ENCODE data around the gene ITGB6.

DNA sequence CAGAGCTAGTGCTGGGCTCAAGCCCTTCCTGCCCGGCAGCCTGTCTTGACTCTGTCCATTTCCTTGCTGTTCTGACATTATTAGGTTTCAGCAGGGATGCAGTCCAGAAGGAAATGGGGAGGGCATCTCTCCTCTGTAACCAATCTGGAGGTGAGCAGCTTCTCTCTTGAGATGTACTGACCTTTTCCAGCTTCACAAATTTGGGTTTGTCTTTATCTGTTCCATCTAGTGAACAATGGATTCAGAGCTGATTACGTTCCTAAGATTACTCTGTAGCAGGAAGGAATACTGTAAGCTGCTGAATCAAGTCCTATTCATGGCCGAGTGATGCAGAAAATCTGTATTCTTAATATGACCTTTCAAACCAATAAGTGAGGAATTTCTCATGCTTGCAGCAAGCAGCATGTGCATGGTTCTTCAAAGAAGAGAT is 148.7 kb downstream of the ITGB6 start:
- TF ChIP-seq POLR2A (IDR thresholded peaks at IDR 0.05; ENCODE audit: low read length) = no peak
- no peak for TF ChIP-seq GATA1 (IDR thresholded peaks at IDR 0.05; ENCODE audit: low read depth, low read length)

Data from erythroblast (primary cell).